Smooth muscle cell of the brain vasculature (primary cell): ENCODE results near the gene ZNF783.
"Not testable (repeated sequence)": the region's sequence is repeated elsewhere in the genome, so short reads cannot be mapped to it uniquely, and the experiment has no call there.

Experiments
- DNase-seq: peaks from one replicate; pipeline ENCODE4 v3.0.0-alpha.2; 2012; ENCODE audit warnings: low read depth, low spot score

The ZNF783 gene

DNA sequence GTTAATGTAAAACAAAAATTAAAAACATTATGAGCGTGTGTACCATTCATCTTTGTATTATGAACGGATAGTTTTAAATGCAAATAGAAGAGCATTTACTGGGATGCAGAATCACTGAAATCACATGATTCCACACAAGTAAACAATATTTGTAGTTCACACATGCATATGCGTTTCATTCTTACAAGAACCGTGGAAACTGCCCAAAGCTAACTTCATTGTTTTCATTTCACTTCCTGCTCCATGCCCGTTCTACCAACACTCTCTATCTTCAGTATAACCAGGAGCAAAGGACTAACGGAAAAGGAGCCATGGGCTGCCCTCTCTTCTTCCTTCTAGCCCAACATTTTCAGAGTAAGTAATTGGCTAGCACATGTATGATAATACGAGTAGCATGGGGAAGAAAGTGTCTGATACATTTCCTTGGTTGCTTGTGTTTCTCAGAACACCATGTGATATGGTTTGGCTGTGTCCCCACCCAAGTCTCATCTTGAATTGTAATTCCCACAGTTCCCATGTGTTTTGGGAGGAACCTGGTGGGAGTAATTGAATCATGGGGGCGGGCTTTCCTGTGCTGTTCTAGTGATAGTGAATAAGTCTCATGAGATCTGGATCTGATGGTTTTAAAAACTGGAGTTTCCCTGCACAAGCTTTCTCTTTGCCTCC lies 38.8 kb downstream of the ZNF783 start:
- no peak for DNase-seq

DNA sequence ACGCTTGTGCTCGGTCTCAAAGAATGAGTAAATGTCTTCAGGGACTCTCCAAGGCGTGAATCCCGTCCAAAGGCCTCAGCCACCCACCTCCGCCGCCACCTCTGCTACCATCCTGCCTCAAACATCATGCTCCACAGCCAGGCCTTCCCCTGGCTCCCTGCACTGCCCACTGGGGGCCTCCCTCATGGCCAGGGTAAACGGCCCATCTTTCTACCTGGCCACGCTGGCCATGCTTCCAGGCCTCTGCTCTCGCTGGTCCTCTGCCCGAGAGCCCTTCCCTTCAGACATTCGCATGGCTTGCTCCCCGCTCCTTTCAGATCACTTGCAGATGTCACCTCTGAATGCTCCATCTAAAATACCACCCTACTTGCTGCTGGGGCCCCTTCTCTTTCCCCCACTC lies 40.2 kb downstream of the ZNF783 start:
- DNase-seq: no peak

DNA sequence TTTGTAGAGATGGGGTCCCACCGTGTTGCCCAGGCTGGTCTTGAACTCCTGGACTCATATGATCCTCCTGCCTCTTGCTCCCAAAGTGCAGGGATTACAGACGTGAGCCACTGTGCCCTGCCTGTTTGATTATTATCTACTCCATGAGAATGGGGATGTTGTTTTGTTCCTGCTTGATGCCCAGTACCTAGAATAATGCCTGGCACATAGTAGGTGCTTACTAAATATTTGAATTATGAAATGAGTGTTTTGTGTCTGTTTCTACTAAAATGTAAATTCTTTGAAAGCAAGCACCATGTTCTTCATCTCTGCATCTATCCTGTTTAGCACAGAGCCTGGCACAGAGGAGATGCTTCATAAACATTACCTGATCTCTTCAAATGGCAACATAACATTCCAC lies 40.9 kb downstream of the ZNF783 start:
- DNase-seq: no peak

DNA sequence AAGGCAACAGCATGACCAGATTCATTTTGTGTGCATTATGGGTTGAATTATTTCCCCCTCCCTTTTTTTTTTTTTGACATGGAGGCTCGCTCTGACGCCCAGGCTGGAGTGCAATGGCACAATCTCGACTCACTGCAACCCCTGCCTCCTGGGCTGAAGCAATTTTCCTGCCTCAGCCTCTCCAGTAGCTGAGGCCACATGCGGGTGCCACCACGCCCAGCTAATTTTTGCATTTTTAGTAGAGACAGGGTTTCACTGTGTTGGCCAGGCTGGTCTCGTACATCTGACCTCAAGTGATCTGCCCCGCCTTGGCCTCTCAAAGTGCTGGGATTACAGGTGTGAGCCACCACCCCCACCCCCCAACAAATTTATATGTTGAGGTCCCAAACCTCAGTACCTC lies 42.0 kb downstream of the ZNF783 start:
- no peak for DNase-seq

DNA sequence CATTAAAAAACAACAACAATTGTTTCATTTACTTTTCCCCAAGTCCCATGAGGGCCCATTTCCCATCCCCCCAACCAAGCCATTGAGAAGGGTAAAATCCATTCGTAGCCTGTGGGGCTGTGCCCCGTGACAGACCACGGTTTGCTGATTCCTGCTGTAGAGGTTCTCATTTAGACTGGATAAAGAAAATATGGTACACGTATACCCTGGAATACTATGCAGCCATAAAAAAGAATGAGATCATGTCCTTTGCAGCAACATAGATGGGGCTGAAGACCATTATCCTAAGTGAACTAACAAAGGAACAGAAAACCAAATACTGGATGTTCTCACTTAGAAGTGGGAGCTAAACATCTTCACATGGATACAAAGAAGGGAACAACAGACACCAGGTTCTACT lies 44.9 kb downstream of the ZNF783 start:
- no peak for DNase-seq

DNA sequence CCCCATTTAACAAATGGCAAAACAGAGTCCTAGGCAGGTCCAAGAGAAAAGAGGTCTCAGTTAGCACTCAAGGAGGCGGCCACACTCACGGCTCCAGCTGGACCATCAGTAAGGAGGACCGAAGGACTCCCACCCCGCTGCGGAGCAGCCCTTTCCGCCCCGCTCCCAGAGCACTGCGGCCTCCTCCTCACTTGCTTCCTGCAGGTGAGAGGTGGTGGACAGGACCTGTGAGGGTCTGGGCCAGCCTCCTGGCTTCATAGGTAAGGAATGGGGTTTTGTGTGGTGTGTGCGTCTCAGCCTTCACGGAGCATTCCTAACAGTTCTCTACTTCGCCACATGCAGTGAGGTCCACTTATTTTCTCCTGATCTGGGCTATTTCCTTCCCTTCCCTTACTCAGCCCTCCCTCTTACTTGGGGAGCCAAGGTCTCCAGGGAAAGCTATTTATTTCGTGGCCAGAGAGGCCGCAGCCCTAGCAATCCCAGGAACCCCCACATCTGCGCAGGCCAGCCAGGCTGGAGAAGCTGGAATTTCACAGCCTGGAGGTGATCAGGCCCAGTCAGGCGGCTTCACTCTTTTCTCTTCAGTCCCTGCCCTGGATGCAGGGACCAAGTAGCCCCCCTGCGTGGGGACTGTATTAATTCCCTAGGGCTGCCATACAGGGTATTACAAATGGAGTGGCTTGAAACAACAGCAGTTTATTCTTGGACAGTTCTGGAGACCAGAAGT lies 45.9 kb downstream of the ZNF783 start:
- no peak for DNase-seq

DNA sequence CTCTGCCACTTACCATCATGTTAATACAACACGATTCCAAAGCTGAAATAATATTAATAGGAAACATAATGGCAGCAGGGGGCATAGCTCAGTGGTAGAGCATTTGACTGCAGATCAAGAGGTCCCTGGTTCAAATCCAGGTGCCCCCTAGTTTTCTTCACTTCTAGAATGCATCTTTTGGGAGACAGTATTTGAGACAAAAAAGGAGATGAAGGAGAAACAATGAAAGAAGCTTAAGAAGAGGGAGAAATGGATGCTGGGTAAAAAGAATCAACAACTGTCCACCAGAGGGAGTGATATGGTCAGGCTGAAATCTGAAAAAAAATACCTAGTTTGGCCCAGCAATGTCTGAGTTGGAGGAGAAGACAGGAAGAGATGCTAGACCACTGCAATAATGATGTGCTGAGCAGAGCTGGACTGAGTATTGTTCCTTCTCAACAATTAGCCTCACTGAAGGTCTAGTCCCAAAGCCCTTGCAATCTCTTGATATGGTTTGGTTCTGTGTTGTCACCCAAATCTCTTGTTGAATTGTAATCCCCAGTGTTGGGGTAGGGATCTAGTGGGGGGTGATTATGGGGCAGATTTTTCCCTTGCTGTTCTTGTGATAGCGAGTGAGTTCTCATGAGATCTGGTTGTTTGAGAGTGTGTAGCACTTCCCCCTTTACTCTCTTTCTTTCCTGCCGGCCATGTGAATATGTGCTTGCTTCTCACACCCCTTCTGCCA lies 48.3 kb downstream of the ZNF783 start:
- DNase-seq: no peak

DNA sequence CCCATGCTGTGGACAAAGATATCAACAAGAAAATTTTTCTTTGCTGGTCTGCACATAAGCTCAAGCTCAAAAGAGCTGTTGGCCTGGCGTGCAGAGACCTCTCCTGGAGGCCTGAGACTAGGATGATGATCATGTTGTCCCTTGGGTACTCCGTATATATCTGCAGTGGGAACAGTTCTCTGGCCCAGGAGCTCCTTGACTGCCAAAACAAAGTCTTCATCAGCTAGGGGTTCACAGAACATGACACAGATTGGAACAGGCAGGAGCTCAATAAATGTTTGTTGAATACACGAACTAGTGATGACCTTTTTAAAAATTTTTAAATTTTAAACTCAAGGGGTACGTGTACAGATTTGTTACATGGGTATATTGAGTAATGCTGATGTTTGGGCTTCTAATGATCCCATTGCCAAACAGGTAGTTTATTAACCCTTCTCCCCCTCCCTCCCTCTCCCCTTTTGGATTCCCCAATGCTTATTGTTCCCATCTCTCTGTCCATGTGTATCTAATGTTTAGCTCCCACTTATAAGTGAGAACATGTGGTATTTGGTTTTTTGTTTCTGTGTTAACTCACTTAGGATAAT lies 49.1 kb downstream of the ZNF783 start:
- no peak for DNase-seq

DNA sequence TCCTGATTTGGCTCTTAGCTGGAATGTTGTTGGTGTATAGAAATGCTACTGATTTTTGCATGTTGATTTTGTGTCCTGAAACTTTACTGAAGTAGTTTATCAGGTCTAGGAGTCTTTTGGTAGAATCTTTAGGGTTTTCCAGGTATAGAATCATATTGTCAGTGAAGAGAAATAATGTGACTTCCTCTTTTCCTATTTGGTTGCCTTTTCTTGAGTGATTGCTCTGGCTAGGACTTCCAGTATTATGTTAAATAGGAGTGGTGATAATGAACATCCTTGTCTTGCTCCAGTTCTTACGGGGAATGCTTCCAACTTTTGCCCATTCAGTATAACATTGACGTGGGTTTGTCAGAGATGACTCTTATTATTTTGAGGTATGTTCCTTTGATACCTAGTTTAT lies 52.0 kb downstream of the ZNF783 start:
- DNase-seq: no peak

DNA sequence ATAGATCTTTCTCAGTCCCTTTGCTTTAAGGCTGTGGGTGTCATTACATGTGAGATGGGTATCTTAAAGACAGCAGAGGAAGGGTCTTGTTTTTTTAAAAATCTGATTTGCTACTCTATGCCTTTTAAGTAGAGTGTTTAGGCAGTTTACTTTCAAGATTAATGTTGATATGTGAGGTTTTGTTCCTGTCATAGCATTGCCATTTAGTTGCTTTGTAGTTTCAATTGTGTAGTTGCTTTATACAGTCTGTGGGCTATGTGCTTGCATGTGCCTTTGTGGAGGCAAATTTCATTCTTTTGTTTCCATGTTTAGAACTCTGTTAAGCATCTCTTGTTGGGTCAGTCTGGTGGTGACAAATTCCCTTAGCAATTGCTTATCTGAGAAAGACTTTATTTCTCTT lies 54.6 kb downstream of the ZNF783 start:
- DNase-seq: no peak

DNA sequence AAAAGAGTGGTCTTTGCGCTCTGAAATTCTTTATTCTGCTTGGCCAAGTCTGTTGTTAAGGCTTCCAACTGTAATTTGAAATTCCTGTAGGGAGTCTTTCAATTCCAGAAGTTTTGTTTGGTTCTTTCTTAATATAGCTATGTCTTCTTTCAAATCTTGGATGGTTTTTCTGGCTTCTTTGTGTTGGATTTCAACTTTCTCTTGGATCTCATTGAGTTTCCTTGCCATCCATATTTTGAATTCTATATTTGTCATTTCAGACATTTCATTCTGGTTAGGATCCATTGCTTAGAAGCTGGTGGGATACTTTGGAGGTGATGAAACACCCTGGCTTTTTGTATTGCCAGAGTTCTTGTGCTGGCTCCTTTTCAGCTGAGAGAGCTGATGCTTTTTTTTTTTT lies 55.5 kb downstream of the ZNF783 start:
- DNase-seq: no peak

DNA sequence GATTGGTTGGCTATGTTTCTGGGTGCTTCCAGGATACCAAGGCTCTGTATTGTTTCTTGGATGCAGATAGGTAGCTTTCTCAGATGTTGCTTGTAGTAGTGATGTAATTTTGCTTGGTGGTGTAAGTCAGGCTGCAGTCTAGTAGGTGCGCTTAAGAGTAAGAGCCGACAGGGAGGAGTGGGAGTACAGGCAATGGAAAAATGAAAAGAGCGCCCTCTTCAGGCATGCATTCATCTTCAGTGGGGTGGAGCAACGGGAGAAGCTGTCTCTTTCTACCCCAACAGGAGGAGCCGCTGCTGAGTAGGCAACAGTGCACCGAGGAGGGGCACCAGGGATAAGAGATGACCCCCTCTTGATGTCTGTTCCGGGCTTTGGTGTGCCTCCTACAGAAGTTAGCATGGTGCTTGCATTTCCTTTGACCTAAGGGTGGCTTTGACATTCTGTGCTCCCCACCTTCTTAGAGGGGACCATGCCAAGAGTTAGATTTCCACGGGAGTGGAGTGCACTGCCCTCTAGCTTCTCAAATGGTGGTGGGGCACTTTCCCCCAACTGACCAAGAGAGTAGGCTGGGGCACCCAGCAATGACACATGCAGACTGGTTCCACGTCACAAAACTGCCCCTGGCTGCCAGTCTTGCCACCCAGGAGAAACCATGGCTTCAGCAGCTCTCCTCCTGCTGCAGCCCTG lies 56.1 kb downstream of the ZNF783 start:
- DNase-seq: no peak

DNA sequence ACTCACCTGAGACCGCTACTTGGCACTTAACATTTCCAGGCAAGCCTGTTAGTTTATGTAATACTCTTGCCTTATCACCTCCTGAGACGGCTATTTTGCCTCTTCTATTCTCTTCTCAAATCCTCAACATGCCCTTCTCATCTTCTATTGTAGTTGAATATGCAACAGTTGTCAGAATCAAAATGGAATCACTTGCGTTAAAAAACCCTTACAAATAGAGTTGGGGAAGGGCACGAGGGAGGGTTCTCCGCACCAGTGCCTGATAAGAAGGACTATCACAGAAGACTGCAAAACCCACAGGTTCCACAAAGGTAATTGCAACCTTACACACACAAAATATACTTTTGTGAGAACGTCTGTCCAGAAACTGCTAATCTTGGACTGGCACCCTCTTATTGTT lies 57.4 kb downstream of the ZNF783 start:
- DNase-seq: no peak

DNA sequence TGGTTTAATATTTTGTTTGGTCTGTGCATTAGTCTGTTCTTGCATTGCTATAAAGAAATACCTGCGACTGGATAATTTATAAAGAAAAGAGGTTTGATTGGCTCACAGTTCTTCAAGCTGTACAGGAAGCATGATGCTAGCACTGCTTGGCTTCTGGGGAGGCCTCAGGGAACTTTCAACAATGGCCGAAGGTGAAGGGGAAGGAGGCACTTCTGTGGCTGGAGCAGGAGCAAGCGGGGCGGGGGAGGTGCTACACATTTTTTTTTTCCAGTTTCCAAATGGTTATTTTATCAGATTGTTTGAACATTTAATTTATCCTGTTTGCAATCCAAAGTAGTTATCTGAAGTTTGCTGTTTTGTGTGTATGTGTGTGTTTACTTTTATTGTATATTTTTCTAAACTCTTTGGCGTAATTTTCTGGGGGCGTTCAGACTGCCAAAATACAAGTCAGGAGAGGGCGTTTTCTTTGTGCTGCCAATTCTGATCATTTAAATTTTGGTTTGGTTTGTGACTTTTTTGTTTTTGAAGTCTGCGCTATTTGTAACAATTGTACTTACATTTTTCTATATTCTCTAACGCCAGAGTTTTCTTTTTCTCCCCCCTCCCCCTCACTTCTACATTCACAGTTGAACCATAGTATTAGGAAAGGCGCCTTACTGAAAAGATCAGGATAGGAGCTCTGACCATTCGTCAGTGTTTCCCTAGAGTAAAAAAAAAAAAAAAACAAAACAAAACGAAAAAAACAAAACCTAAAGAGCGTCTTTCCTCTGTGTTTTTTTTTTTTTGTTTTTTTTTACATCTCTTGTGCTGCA lies 58.5 kb downstream of the ZNF783 start:
- no peak for DNase-seq

DNA sequence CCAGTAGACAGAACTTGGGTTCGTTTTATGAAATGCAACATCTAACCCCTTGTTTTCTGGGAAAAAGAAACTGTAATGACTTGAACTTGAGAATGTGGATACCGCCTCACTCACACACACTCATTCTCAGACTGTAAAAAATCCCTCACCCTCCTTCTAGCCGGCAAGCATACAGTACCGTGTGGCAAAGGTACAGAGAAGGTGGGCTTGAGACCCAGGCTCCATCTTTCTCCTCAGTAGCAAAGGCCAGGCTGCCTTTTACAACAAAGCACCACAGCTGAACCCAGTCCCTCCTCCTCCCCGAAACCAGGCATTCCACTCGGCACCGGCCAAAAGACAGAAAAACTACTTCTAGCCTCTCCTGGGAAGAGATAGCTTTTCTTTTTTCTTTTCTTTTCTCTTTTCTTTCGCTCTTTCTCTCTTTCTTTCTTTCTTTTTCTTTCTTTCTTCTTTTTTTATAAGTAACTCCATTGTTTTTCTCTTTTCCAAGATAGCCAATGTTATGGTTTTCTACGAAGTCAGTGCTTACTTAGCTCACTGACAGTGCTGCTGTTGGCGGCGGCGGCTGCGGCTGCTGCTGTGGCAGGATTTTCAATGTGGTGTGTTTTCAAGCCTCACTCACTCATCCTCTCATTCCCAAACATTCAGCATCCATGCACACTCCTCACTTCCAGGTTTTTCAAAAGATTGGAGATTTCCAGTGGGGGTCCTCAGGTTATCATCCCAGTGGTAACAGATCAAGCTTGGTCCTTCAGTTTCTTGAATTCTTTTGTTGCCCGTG lies 59.3 kb downstream of the ZNF783 start:
- not testable (repeated sequence) for DNase-seq

DNA sequence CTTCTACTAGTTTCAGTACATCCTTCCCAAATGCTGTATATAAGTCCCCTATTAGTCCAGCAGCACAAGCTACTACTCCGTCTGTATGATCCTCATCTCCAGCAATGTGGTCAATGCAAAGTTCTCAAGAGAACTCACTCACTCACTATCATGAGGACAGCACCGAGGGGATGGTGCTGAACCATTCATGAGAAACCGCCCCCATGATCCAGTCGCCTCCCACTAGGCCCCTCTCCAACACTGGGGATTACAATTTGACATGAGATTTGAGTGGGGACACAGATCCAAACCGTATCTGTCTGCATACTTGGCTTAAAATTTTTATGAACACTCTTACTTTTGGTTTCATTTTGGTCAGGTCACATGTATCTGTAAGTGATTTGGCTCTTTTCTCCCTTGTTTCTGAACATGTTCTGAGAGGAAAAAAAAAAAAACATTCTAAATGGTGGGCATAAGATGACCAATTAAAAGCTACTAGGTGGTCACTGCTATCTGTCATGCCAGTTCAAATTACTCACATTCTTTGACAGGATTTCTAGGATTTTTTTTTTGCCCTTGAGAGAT lies 60.1 kb downstream of the ZNF783 start:
- no peak for DNase-seq

DNA sequence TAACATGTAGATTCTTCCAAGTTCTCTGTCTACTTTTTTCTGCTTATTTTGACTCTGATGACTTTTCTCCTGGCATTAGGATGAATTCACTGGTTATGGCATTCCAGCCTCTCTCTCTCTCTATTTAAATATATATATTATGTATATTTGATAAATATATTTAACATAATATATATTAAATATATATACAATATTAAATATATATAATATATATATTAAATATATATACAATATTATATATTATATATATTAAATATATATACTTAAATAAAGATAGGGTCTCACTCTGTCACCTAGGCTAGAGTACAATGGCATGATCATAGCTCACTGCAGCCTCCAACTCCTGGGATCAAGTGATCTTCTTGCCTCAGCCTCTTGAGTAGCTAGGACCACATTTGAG lies 60.7 kb downstream of the ZNF783 start:
- DNase-seq: no peak

DNA sequence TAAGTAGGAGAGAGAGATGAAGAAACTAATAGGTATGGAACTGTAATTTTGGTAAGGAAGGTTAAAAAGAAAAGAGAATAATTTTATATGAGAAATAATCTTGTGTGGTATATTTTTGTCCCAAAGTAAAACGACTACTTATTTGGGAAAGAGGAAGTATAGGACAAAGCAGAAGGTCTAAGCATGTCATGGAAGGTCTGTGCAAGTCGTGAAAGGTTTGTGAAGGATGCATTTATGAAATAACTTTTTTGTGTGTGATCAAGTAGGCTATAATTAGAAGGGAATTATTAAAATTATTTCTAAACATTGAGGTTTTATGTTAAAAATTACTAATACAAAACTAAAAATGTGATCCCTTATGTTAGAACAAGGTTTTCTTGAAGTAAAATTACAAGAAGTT lies 63.3 kb downstream of the ZNF783 start:
- no peak for DNase-seq

DNA sequence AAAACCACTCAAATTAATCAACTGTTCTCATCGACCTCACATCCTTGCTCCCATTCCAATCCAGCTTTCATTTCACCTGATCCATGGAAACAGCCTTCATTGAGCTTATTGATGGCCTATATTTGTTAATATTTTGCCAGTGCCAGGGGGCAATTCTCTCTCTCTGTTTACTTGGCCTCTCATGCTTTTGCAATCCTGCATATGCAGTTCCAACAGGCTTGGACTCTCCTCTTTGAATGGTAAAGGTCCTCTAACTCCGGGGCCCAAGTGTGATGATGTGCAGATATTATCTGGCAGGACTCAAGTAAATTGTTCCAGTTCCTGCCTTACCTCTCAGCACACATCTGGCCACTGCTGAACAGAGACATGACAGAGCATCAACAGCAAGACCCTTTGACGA lies 67.3 kb downstream of the ZNF783 start:
- DNase-seq: no peak

DNA sequence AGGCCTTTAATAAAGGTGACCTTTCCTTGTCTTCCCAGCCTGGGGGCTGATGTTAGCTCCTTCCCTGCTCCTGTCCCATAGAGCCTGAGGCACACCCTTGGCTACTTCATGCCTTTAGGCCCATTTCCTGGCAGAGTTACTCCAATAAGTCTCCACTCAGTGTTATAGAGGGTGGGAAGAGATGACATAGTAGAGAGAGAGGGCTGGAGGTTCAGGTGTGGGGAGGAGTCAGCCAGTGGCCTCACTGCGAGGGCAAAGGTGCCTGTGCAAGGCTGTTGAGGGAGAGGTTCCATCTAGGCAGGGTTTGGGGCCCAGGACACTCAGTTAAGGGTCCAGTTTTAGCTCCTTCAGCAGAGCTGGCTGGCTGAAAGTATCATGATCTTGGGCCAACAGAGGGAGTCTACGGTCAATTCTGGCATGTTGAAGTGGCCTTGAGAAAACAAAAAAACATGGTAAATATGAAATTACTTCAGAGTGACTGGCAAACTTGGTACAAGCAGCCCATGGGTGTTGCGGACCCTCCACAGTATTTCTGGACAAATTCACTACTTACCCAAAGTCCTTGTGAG lies 67.9 kb downstream of the ZNF783 start:
- DNase-seq: no peak
